Skeletal muscle tissue (tissue), 4 donors: ENCODE data around the gene NDUFA6. TPM values are rescaled to one million over a fixed set of nuclear protein-coding genes. Genes with fewer than 3 reads are reported as not detected.
A peak's percentile ranks its signal among the peaks of the same experiment; 100 is the strongest.

Experiments
- H3K27ac ChIP-seq: one replicate; pipeline ENCODE4 v1.7.0; 2013; ENCODE audit warnings: mild to moderate bottlenecking, low read depth, low read length, inconsistent platforms
- H3K27me3 ChIP-seq, 3 donors: one replicate each; pipeline ENCODE4 v1.7.0; 2013; ENCODE audit warnings: low read length in 3 of 3; ENCODE audit not compliant: control insufficient read depth in 3 of 3, insufficient read depth in 3 of 3
- H3K36me3 ChIP-seq, 3 donors: one replicate each; pipeline ENCODE4 v1.7.0; 2013; ENCODE audit warnings: low read length in 3 of 3; ENCODE audit not compliant: control insufficient read depth in 3 of 3, insufficient read depth in 3 of 3
- H3K4me1 ChIP-seq, 3 donors: one replicate each; pipeline ENCODE4 v1.7.0; 2013; ENCODE audit warnings: low read length in 3 of 3, mild to moderate bottlenecking in 3 of 3; ENCODE audit not compliant: control insufficient read depth in 3 of 3, insufficient read depth in 3 of 3
- H3K4me3 ChIP-seq, 3 donors: one replicate each; pipeline ENCODE4 v1.7.0; 2013; ENCODE audit warnings: low read length in 3 of 3
- H3K9ac ChIP-seq, 3 donors: one replicate each; pipeline ENCODE4 v1.7.0; 2013; ENCODE audit warnings: low read length in 3 of 3, mild to moderate bottlenecking in 3 of 3, moderate library complexity in 2 of 3, low read depth in 1 of 3
- H3K9me3 ChIP-seq, 3 donors: one replicate each; pipeline ENCODE4 v1.7.0; 2013; ENCODE audit warnings: low read length in 3 of 3; ENCODE audit not compliant: control insufficient read depth in 3 of 3
- total RNA-seq: library from RNA; depleted of rRNA; stranded (reverse); fragments of >200 nt; gene quantifications from one replicate; pipeline ENCODE4 v1.2.3, GENCODE V29; 2014
- donor health status: Osteomylitis.

Gene NDUFA6
- total RNA-seq, 1 donor from 2014 or later: 67.8 TPM

- peak overlapping the region; percentile 99 for H3K9ac ChIP-seq
- peaks cover 29 to 44% (median 29%) of the 10 kb centered on the region in 3 donors for H3K4me1 ChIP-seq
- H3K9me3 ChIP-seq: no peaks in the 10 kb centered on the region
- peak overlapping the region; percentile 76 to 91 (median 83) for H3K4me3 ChIP-seq
- peak overlapping the region; percentile 100 for H3K27ac ChIP-seq
- H3K36me3 ChIP-seq: peaks cover 24 to 38% (median 27%) of the 10 kb centered on the region in 3 donors
- H3K27me3 ChIP-seq: no peaks in the 10 kb centered on the region
Observed at GRCh38 chr22:42080287-42080686, 10.3 kb downstream of the NDUFA6 start.

- H3K36me3 ChIP-seq: peaks cover 17 to 34% (median 21%) of the 10 kb centered on the region in 3 donors
- H3K27ac ChIP-seq: peak within 1 kb of the TSS; percentile 100
- H3K9me3 ChIP-seq: no peaks in the 10 kb centered on the region
- no peaks in the 10 kb centered on the region for H3K27me3 ChIP-seq
- peak within 1 kb of the TSS; percentile 76 to 91 (median 83) for H3K4me3 ChIP-seq
- H3K4me1 ChIP-seq: peaks cover 29 to 48% (median 29%) of the 10 kb centered on the region in 3 donors
- H3K9ac ChIP-seq: peak within 1 kb of the TSS; percentile 99
Observed at GRCh38 chr22:42079319-42080251, 11.0 kb downstream of the NDUFA6 start, which contains the start of gene SMDT1. Gene SMDT1 (plus strand): TSS chr22:42079700. CDS start chr22:42079769, 69 bp downstream.

- Histone ChIP-seq H3K9ac (peak overlapping the region; percentile 99), H3K9me3 (no peaks in the 10 kb centered on the region), H3K27me3 (no peaks in the 10 kb centered on the region), H3K27ac (peak overlapping the region; percentile 100), H3K36me3 (peaks cover 11 to 26% (median 19%) of the 10 kb centered on the region in 3 donors), H3K4me3 (peak overlapping the region; percentile 76 to 91 (median 83)), H3K4me1 (peaks cover 30 to 48% (median 36%) of the 10 kb centered on the region in 3 donors)
Observed at GRCh38 chr22:42078469-42079318, 11.9 kb downstream of the NDUFA6 start.

DNA sequence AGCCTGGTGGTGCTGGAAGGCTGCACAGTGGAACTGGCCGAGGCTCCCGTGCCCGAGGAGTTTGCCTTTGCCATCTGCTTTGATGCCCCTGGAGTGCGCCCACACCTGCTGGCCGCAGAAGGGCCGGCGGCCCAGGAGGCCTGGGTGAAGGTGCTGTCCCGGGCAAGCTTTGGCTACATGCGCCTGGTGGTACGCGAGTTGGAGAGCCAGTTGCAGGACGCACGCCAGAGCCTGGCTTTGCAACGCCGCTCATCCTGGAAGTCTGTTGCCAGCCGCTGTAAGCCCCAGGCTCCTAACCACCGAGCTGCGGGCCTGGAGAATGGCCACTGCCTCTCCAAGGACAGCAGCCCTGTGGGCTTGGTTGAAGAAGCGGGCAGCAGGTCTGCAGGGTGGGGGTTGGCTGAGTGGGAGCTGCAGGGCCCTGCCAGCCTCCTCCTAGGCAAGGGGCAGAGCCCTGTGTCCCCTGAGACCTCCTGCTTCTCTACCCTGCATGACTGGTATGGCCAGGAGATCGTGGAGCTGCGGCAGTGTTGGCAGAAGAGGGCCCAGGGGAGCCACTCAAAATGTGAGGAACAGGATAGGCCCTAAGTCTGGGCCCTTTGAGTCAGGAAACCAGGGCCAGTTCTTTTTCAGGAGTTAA is 13.0 kb downstream of the NDUFA6 start:
- Histone ChIP-seq H3K9ac (peak overlapping the region in 2 of 3 donors; percentile 99), H3K27me3 (no peaks in the 10 kb centered on the region), H3K36me3 (peaks cover 4 to 18% (median 13%) of the 10 kb centered on the region in 3 donors), H3K9me3 (no peaks in the 10 kb centered on the region), H3K4me3 (no peak overlapping the region), H3K4me1 (peaks cover 30 to 47% (median 37%) of the 10 kb centered on the region in 3 donors), H3K27ac (peak overlapping the region; percentile 100)

- Histone ChIP-seq H3K9me3 (no peaks in the 10 kb centered on the region), H3K9ac (no peak overlapping the region), H3K36me3 (peaks cover 0 to 12% (median 10%) of the 10 kb centered on the region in 3 donors), H3K4me1 (peaks cover 30 to 42% (median 37%) of the 10 kb centered on the region in 3 donors), H3K27ac (peak overlapping the region; percentile 100), H3K4me3 (no peak overlapping the region), H3K27me3 (no peaks in the 10 kb centered on the region)
Observed at GRCh38 chr22:42076764-42077485, 13.6 kb downstream of the NDUFA6 start.

- Histone ChIP-seq H3K4me3 (peak overlapping the region; percentile 38 to 79 (median 69)), H3K9me3 (no peaks in the 10 kb centered on the region), H3K9ac (peak overlapping the region; percentile 68 to 85 (median 82)), H3K27me3 (no peaks in the 10 kb centered on the region), H3K36me3 (peaks cover 0 to 8% (median 6%) of the 10 kb centered on the region in 3 donors), H3K27ac (peak overlapping the region; percentile 71), H3K4me1 (peaks cover 33 to 44% (median 41%) of the 10 kb centered on the region in 3 donors)
Observed at GRCh38 chr22:42074846-42075676, 15.5 kb downstream of the NDUFA6 start.

DNA sequence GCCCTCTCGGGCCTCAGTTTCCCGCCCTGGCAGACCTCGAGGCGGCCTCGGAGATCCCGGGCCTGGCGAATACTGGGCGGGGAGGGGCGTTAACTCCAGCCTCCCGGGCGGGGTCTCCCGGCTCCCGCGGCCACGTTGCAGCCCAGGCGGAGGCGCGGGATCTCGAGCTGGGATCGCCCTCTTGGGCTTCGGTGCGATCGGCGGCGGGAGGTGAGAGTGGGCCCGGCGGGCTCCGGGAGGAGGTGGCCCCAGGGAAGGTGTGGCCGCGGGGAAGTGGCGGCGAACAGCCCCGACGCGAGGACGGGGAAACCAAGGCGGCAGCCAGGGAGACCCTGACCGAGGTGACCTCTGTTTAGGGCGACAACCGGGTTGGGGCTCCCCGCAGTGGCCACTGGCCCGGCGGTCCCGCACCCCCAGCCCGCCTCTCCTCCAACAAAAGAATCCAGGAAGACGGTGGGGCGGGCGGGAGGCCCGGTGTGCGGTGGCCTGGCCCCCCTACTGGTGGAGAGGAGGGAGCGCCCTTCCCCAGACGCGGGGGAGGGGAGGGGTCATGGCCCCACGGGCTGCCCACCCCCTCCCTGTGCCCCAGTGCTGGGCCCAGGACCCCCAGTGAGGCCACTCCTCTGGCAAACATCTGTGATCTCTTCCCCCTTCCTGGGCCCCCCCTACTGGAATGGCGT is 16.3 kb downstream of the NDUFA6 start, which contains the start of gene PHETA2:
Gene PHETA2 (plus strand): TSS at position 117 of the 680 bp plus-strand sequence. CDS start 3,046 bp downstream, outside the sequence.
- Histone ChIP-seq H3K36me3 (peaks cover 0 to 8% (median 6%) of the 10 kb centered on the region in 3 donors), H3K4me1 (peaks cover 41 to 51% (median 47%) of the 10 kb centered on the region in 3 donors)

GRCh38 chr22:42073621-42074041 is 16.9 kb downstream of the NDUFA6 start:
- H3K27me3 ChIP-seq: no peaks in the 10 kb centered on the region
- peaks cover 35 to 46% (median 44%) of the 10 kb centered on the region in 3 donors for H3K4me1 ChIP-seq
- no peaks in the 10 kb centered on the region for H3K9me3 ChIP-seq
- peak overlapping the region; percentile 38 to 79 (median 69) for H3K4me3 ChIP-seq
- peaks cover 0 to 10% (median 6%) of the 10 kb centered on the region in 3 donors for H3K36me3 ChIP-seq
- H3K9ac ChIP-seq: peak overlapping the region; percentile 68 to 85 (median 82)
- peak overlapping the region; percentile 71 for H3K27ac ChIP-seq

More for the DNA sequence above, 16.3 kb downstream of the NDUFA6 start, which contains the start of gene PHETA2:
- no peaks in the 10 kb centered on the region for H3K27me3 ChIP-seq
- peak within 1 kb of the TSS; percentile 68 to 85 (median 82) for H3K9ac ChIP-seq
- H3K27ac ChIP-seq: peak within 1 kb of the TSS; percentile 71
- peak within 1 kb of the TSS; percentile 38 to 79 (median 69) for H3K4me3 ChIP-seq
- H3K9me3 ChIP-seq: no peaks in the 10 kb centered on the region
